ENCODE results near the gene CACNA1I.

DNA sequence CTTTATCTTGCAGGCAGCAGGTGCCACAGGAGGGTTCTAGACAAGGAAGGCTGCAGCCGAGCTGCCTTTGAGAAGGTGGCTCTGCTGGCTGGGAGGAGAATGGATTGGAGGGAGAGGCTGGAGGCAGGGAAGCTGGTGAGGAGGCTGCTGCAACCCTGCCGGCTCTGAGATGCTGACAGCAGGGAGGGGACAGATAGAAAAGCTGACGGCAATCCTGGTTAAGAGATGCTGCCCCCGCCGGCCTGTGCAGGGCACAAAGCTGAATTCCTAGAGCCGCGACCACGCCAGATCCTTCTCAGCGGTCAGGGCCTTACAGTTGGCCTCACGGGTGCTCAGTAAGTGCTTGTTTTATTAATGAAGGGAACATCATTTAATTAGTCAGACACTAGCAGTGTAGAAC, 105.4 kb downstream of the CACNA1I start:
- no peak for TF ChIP-seq EZH2 (IDR thresholded peaks at IDR 0.05; ENCODE audit: low read length, missing control alignments)
- TF ChIP-seq, protein P1, sequence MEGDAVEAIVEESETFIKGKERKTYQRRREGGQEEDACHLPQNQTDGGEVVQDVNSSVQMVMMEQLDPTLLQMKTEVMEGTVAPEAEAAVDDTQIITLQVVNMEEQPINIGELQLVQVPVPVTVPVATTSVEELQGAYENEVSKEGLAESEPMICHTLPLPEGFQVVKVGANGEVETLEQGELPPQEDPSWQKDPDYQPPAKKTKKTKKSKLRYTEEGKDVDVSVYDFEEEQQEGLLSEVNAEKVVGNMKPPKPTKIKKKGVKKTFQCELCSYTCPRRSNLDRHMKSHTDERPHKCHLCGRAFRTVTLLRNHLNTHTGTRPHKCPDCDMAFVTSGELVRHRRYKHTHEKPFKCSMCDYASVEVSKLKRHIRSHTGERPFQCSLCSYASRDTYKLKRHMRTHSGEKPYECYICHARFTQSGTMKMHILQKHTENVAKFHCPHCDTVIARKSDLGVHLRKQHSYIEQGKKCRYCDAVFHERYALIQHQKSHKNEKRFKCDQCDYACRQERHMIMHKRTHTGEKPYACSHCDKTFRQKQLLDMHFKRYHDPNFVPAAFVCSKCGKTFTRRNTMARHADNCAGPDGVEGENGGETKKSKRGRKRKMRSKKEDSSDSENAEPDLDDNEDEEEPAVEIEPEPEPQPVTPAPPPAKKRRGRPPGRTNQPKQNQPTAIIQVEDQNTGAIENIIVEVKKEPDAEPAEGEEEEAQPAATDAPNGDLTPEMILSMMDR (conservative IDR thresholded peaks at IDR 0.05 in 1 of 2, IDR thresholded peaks at IDR 0.05 in 1 of 2; ENCODE audit: low read depth in 1 of 2, low read length in 2 of 2), result no peak
